Adipose tissue (tissue), 3 donors: ENCODE measurements around the gene ATP7A. TPM values are rescaled to one million over a fixed set of nuclear protein-coding genes. Genes with fewer than 3 reads are reported as not detected.
"Not testable (repeated sequence)": the region's sequence is repeated elsewhere in the genome, so short reads cannot be mapped to it uniquely, and the experiment has no call there.

Experiments used
- H3K27ac ChIP-seq: one replicate; pipeline ENCODE4 v1.5.1; 2013; ENCODE audit warnings: low read depth, low read length
- WGBS, 3 donors: extraction: QIAGEN DNeasy Blood & Tissue Kit; methylation state at CpG; one replicate each; pipeline ENCODE4 v1.1.7; 2013; 5-methylcytosine and 5-hydroxymethylcytosine counted together
- polyA plus RNA-seq, 3 donors: library from polyadenylated mRNA; stranded (reverse); fragments of 200-250 nt; gene quantifications; one replicate each; pipeline ENCODE4 v1.2.3, GENCODE V29; 2013
- donor health status: healthy with polysubstance abuse.
- donor health status: Bipolar disorder and iron deficiency.
- donor health status: healthy.

ATP7A gene
- polyA plus RNA-seq, result 1 to 10 TPM; 1.4 to 2.5 (median 1.5) TPM

DNA sequence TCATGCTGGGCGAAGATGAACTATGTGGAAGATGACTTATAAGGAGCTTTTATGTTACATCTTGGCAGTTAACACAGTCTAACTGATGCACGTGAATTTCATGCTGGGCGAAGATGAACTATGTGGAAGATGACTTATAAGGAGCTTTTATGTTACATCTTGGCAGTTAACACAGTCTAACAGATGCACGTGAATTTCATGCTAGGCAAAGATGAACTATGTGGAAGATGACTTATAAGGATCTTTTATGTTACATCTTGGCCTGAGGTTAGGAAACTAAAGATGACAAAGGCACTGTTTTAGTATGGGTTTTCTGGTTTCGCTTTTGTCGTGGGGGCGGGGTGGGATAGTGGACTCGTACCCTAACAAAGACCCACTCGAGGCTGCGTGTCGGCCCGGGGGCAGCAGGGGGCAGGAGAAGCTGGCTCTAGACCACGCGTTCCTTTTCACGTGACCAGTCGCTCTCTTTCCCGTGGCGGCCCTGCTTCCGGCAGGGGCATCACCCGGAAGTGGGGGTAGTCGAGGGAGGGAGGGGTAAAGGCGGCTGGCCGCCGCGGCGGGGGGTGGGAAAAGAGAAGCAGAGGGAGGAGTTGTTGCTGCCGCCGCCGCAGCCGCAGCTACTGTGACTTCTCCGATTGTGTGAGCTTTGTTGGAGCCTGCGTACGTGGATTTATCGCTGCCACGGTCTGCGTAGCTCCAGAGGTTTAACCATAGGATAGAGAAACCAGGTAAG lies at the start of gene ATP7A:
Gene ATP7A, plus strand, starts transcription at position 586 of the 733 bp plus-strand sequence. CDS start 60,949 bp downstream, outside the sequence.
- 1 to 33% (median 2%) methylated on average over 29 to 36 of the region's 36 CpGs for WGBS, 3 donors
- no peak within 1 kb of the TSS for H3K27ac ChIP-seq

DNA sequence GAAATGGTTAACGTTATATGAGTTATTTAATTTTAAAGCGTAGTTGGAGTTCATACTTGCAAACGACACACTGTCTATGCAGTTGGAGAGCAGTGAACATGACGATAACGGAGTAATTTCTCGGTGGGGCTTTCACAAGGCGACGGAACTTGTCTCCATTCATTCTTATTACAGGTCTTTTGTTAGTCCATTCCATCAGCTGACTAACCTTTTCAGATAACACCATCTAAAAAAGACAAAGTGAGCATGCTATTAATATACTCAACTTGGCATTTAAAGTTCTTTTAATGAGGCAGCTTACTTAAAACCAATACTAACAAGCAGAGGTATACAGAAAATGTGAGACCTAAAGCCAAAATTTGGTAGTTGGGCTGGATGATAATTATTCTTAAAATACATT lies 35.1 kb upstream of the ATP7A start:
- H3K27ac ChIP-seq, result no peak overlapping the region
- 87 to 98% (median 97%) methylated on average over 8 of the region's 8 CpGs for WGBS, 3 donors

DNA sequence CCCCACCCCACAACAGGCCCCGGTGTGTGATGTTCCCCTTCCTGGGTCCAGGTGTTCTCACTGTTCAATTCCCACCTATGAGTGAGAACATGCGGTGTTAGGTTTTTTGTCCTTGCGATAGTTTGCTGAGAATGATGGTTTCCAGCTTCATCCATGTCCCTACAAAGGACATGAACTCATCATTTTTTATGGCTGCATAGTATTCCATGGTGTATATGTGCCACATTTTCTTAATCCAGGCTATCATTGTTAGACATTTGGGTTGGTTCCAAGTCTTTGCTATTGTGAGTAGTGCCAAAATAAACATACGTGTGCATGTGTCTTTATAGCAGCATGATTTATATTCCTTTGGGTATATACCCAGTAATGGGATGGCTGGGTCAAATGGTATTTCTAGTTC lies 29.1 kb upstream of the ATP7A start:
- H3K27ac ChIP-seq, result not testable (repeated sequence)
- 69 to 92% (median 83%) methylated on average over 3 to 4 of the region's 4 CpGs for WGBS, 3 donors

DNA sequence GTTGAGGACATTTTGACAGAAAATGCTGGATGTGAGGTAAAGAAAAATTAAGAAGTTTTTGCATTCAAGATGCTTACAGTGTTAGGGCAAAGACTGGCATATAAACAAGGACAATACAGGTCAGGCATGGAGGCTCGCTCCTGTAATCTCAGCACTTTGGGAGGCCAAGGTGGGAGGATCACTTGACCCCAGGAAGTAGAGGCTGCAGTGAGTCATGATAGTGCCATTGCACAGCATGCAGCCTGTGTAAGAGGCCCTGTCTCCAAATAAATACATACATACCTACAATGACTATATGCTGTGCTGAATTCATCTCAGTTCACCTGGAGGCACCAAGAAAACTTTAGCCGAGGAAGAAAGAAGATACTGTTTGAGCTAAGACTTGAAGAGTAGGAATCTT lies 17.6 kb upstream of the ATP7A start:
- 84 to 96% (median 87%) methylated on average over 2 of the region's 2 CpGs for WGBS, 3 donors
- no peak overlapping the region for H3K27ac ChIP-seq

DNA sequence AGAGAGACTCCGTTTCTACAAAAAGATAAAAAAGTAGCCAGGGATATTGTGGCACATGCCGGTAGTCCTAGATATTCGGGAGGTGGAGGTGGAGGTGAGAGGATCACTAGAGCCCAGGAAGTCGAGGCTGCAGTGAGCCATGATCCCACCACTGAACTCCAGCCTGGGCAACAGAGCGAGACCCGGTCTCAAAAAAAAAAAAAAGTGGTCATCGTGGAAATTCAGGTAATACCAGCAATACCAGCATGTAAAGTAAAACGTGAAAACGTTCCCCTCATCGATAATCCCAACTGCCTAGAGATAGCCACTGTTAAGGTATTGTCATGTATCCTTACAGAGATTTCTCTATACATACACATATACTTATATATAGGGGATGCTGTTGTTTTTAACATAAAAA lies 16.8 kb upstream of the ATP7A start:
- no peak overlapping the region for H3K27ac ChIP-seq
- 29 to 79% (median 67%) methylated on average over 7 to 10 of the region's 10 CpGs for whole genome bisulfite sequencing, 3 donors

DNA sequence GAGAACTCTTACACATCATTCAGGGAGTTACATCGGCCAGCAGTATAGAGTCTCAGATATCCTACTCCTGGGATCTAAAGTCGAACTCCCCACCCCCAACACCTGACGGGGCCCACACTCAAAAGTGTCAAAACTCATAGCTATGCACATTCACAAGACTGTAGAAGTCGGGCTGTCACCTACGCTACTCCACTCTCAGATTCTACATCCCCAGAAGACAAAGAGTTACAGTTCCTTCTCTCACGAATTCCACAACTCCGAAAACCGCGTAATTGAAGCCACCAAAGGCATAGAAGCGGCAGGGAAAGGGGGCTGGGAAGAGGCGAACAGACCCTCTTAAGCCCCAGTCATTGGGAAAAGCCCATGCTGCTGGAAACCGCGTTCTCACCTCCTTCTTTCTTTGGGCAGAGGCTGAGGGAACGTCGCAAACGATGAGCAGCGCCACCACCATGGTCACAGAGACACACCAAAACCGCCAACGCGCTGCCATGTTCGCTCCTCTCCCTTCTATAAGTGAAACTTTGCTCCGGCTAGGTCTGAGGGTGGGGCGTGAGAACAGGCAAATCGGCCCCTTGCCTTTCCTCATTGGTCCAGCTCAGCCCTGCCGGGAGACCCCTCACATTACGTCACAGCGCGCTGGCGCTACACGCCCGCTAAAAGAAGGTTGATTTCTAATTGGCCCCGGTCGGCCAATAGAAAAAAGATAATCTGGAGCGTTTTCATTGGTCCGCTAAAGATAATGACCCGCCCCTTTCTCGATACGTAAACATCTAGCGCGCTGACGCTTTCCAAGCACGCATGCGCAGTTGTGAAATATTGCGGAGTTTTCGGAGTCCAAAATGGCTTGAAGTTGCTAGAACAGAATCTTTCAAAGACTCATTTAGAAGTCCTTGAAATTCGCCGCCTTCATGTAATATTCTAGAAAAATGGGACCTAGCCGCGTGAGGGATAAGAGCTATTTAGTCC lies 15.3 kb upstream of the ATP7A start, which contains the start of gene MAGT1:
Gene MAGT1, minus strand, starts transcription at position 515 of the 966 bp plus-strand sequence. Its CDS starts 25 bp downstream, at position 490.
- WGBS, 3 donors, result 0 to 32% (median 0%) methylated on average over 49 of the region's 49 CpGs
- H3K27ac ChIP-seq, result peak within 1 kb of the TSS; percentile 75

DNA sequence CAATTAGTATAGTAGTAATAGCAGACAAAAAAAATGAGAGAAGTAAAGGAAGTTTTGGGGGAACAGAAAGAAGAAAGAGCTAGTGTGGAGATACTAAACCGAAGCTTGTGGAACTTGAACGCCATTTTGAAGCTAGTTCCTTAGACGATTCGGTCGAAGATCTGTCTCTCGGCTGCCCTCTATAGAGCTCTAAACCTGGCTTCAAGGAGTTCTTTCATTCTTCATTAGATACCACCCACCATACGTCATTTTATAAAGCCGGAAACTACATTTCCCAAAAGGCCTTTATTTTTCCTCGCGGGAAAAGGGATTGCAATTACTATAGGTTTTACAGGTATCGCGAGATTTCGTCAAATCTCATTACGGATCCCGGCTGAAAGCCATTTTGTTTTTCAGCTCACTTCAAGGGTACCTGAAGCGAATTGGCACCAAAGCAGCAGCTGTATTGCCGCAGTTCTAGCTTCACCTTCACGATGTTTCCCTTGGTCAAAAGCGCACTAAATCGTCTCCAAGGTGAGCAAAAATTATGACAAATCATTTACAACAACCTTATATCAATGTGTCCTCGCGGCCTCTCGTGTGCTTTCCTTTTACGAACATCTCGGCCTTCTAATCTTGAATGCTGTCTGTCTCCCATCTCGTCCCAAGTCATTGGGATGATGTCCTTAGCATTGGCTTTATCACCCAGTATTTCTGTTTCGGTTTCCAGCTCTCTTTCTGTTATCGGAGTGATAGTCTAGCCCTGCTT lies 11.2 kb upstream of the ATP7A start, which contains the start of gene COX7B:
Gene COX7B, plus strand, starts transcription at position 388 of the 748 bp plus-strand sequence. Its CDS starts 86 bp downstream, at position 474.
- 1 to 37% (median 1%) methylated on average over 28 of the region's 28 CpGs for WGBS, 3 donors
- H3K27ac ChIP-seq, result no peak within 1 kb of the TSS

DNA sequence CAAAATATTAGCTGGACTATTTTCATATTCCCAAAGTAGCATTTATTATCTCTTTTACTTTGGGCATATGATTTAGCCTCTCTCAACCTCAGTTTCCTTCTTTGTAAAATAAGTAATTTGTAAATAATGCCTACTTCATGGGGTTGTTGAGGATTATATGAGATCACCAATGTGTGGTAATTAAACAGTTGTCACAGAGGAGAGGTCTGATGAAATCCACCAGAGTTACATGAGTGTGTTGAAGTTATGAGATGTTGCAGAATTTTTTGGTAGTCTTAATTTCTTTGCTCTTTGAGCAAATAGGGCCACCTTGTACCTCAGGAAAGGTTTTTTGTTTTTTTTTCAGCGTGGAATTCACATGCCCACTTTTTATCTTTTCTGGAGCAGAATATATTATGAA lies 9.8 kb upstream of the ATP7A start:
- WGBS, 3 donors, result 47 to 70% (median 69%) methylated on average over 1 of the region's 1 CpG
- H3K27ac ChIP-seq, result no peak overlapping the region

DNA sequence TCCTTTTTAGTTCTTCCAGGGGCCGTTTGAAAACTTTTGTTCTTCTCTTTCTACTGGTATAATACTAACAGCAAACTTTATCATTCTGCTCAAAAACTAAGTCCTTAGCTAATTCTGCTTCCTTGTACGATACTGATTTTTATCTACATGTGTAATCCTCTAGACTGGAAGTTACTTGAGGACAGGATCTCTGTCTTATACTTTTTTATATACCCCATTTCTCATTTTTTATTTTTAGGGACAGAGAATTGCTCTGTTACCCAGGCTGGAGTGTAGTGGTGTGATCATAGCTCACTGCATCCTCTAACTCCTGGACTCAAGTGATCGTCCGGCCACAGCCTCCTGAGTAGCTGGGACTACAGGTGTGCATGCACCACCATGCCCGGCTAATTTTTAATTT lies 9.0 kb upstream of the ATP7A start:
- 82 to 88% (median 84%) methylated on average over 5 of the region's 5 CpGs for WGBS, 3 donors
- no peak overlapping the region for H3K27ac ChIP-seq

DNA sequence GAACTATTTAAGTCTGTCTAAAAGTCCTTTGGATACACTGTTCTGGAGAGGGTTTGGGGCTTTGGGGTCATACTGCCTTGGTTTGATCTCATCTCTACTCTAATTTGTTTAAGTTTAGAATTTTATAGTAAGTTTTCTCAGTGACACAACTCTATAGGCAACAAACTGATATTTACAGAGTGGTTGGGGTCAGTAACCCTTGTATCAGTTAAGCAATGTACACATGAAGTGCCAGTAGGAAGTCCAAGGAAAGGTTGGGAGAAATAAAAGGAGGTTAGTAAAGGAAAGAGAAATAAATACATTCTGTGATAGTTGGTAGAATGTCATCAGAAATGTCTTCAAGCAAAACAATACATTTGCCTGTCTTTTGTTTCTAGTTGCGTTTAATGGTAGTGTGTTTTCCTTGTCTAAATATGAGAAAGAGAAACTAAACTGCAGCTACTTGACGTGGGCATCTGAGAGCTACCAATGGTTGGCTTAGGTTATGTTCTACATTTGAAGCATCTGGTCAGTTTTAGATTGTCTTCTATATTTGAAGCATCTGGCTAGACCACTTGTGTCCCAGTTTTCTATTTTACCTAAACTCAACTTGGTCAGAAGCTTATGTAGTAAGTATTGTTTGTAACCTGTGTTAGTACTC lies 6.9 kb downstream of the ATP7A start:
- 36 to 60% (median 44%) methylated on average over 2 of the region's 2 CpGs for WGBS, 3 donors
- no peak overlapping the region for H3K27ac ChIP-seq

DNA sequence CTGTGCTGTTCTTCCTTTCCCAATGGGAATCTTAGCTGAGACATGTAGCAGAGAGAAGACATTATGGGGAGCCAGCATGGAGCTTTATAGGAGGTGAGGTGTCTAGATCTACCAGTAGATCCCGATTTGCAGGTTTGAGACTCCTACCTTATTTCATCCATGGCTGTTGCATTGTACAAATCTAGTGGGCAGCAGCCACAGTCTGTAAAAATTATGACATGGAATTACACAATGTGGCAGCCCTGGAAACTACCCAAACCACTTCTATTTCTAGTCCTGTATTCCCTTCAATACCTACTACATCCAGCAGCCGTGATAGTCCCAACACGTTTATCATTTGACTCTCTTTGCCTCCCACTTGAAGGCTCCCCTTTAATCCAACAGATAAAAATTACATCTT lies 8.1 kb downstream of the ATP7A start:
- 22 to 62% (median 50%) methylated on average over 3 of the region's 3 CpGs for WGBS, 3 donors
- H3K27ac ChIP-seq, result no peak overlapping the region

DNA sequence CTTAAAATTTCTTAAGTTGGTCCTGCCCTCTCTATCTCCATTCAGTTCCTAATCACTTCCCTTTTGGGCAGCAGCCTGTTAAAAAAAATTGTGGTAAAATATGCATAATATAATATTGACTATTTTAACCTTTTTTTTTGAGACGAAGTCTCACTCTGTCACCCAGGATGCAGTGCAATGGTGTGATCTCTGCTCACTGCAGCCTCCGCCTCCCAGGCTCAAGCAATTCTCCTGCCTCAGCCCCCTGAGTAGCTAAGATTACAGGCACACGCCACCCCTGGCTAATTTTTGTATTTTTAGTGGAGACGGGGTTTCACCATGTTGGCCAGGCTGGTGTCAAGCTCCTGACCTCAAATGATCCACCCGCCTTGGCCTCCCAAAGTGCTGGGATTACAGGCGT lies 8.9 kb downstream of the ATP7A start:
- H3K27ac ChIP-seq, result not testable (repeated sequence)
- 61 to 82% (median 72%) methylated on average over 6 of the region's 6 CpGs for WGBS, 3 donors

DNA sequence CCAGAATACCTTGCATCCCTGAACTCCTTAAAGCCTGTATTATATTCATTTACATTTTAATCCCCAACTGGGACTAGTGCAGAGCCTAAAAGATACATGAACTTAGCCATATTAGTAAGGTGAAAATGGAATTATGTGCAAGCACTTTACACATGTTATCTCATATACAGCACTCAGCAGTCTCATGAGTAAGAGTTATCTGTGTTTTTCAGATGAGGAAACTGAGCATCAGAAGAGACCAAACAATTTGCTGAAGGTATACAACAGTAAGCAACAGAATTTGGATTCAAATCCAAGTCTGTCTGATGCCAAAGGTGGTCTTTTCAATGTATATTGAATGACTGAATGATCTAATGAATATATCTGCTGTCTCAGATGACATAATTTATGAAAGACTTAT lies 12.3 kb downstream of the ATP7A start:
- no peak overlapping the region for H3K27ac ChIP-seq

DNA sequence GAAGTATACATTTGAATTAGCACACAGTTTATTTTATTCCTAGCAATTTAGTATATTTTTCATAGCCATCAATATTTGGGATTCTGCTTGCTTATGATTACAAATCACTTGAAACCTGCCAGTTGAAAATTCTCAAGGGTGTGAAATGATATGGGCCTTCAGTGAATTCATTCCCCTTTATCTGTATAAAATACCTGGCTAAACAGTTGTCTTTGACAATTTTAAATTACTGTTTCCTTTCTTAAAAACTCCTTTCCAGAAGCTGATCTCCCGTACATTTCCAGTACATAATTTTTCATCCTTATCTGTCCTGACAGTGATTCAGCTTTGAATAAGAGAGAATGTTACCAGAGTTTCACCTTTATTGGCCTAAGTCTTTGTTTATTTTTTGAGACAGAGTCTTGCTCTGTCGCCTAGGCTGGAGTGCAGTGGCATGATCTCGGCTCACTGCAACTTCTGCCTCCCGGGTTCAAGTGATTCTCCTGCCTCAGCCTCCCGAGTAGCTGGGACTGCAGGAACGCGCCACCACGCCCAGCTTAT lies 13.9 kb downstream of the ATP7A start:
- 69 to 91% (median 85%) methylated on average over 8 of the region's 8 CpGs for WGBS, 3 donors
- H3K27ac ChIP-seq, result no peak overlapping the region

DNA sequence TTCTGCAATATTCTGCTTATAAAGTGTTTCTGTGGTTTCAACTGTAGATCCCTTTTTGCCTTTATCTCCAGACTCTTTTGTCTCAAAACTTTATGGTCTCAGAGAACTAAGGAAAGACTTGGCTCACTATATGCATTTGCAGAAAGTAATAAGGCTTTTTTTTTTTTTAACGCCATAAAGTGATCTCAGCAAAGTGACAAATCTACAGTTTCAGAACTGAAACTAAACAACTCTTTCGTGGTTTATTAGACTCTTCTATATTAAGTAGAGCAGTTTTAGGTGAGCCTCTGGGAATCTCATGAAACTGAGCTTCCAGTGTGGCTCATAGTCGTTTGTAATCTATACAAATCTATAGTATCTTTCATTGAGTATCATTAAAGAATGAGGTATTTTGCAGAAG lies 15.3 kb downstream of the ATP7A start:
- WGBS, 3 donors, result 25 to 57% (median 26%) methylated on average over 3 of the region's 3 CpGs
- H3K27ac ChIP-seq, result no peak overlapping the region

DNA sequence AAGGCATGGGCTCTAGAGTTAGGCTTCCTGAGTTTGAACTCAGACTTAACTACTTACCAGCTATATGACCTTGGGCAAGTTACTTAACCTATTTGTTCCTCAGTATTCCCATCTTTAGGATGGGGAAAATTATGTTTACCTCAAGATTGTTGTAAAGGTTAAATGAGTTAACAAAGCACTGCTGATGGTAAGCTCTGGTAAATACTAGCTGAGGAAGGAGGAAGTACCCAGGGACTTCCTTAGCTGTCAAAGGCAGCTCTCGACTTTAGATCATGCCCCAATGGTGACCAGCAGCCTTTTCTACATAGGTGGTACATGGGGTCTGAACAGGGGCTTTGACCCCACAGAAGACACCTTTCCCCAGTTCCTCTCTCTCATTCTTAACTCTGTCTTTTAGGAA lies 20.1 kb downstream of the ATP7A start:
- WGBS, 3 donors, result 33 to 86% (median 45%) methylated on average over 1 of the region's 1 CpG
- H3K27ac ChIP-seq, result no peak overlapping the region

DNA sequence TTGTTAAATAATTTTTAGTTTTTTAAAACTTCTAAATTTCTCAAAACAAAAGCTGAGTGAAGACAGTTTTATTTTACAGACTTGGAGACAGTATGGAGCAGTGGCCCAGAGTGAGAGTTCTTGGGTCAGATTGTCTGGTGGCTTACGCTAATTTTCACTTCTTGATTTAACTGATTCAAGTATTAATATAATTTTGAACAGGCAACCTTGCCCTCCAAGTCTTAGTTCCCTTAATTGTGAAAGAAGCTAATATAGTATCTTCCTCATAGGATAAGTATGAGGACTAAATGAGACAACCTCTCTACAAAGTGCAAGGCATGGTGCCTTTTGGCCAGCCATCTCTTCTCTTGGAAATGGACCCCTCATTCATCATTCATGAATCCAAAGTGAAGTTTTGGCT lies 25.4 kb downstream of the ATP7A start:
- no peak overlapping the region for H3K27ac ChIP-seq
- WGBS, 3 donors, result 66 to 85% (median 71%) methylated on average over 1 of the region's 1 CpG

DNA sequence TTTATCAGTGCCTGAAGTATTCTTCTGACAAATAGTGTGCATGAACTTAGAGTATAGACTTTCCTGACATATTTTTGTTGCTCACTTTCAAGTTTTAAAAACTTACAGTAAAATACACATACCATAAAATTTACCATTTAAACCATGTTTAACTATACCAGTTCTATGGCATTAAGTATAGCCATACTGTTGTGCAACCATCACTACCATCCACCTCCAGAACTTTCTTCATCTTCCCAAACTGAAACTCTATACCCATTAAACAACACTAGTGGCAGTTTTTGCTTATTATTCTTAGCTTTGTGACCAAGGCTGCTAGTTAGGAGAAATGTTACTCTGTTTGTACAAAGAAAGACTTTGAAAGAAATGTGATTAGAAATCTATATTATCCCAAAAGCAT lies 25.8 kb downstream of the ATP7A start:
- H3K27ac ChIP-seq, result no peak overlapping the region
